ENCODE measurements around the gene MYO1E.

MYO1E gene

GRCh38 chr15:59185725-59186124 is 186.9 kb downstream of the MYO1E start:
- Histone ChIP-seq H3K36me3 (ENCODE audit: low read length) (peaks cover 81% of the 10 kb centered on the region), H3K9ac (ENCODE audit: low read length) (no peak overlapping the region), H3K4me2 (ENCODE audit: low read depth, low read length, poor library complexity, severe bottlenecking) (no peak overlapping the region), H3K79me2 (ENCODE audit: insufficient read depth, low read length) (peaks cover 3% of the 10 kb centered on the region; the same call in 1 of the 2 replicates), H4K20me1 (ENCODE audit: low read depth, low read length) (no peaks in the 10 kb centered on the region), H3F3A (ENCODE audit: insufficient read depth) (peaks cover 20% of the 10 kb centered on the region; the same call in 1 of the 2 replicates), H3K27ac (ENCODE audit: low read depth, low read length) (no peak overlapping the region), H3K9me2 (replicated peaks; ENCODE audit: insufficient read depth, low read length) (no peaks in the 10 kb centered on the region), H2AFZ (ENCODE audit: low read depth, low read length, severe bottlenecking) (no peak overlapping the region), H3K4me3 (ENCODE audit: insufficient read depth, low read length, poor library complexity, severe bottlenecking) (no peak overlapping the region), H3K9me3 (ENCODE audit: insufficient read depth, low read length) (no peaks in the 10 kb centered on the region), H3K27me3 (ENCODE audit: low read length) (no peaks in the 10 kb centered on the region)
- no peak for TF ChIP-seq EZH2phosphoT487 (conservative IDR thresholded peaks at IDR 0.05; ENCODE audit: low read length)
- TF ChIP-seq, protein P1, sequence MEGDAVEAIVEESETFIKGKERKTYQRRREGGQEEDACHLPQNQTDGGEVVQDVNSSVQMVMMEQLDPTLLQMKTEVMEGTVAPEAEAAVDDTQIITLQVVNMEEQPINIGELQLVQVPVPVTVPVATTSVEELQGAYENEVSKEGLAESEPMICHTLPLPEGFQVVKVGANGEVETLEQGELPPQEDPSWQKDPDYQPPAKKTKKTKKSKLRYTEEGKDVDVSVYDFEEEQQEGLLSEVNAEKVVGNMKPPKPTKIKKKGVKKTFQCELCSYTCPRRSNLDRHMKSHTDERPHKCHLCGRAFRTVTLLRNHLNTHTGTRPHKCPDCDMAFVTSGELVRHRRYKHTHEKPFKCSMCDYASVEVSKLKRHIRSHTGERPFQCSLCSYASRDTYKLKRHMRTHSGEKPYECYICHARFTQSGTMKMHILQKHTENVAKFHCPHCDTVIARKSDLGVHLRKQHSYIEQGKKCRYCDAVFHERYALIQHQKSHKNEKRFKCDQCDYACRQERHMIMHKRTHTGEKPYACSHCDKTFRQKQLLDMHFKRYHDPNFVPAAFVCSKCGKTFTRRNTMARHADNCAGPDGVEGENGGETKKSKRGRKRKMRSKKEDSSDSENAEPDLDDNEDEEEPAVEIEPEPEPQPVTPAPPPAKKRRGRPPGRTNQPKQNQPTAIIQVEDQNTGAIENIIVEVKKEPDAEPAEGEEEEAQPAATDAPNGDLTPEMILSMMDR (IDR thresholded peaks at IDR 0.05; ENCODE audit: insufficient read depth, low read length, poor library complexity, severe bottlenecking) = no peak

DNA sequence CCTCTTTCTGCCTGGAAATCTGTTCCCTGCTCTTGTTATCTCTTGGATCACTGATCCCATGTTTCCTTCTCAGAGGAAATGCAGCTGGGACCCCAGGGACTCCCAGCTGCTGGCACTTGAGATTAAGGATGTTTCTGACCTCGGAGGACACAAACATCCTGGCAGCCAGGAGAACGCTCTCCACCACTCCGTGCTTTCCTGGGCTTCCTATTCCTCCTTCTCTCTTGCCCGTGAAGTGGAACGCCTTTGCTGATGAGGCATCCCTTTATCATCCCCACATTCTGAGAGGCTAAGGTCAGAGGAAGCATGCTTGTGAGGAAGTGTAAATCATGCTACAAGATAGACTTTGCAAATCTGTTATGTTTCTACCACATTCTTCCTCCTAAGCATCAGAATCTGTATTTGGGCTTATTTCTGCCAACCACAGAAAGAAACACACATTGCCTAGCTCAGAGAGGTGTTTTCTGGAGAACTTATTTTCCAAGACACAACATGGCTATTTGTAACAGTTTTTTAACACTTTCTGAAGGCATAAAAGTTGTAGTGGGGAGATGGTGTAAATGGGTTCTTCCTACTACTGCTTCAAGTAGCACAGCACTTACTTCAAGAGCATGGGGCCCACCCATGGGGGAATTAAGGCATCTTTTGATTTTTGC is 191.6 kb downstream of the MYO1E start:
- Histone ChIP-seq H3K9me3 (ENCODE audit: insufficient read depth, low read length) (no peaks in the 10 kb centered on the region), H3K27me3 (ENCODE audit: low read length) (no peaks in the 10 kb centered on the region), H3K9me2 (replicated peaks; ENCODE audit: insufficient read depth, low read length) (no peaks in the 10 kb centered on the region), H3K36me3 (ENCODE audit: low read length) (peaks cover 73% of the 10 kb centered on the region), H3K79me2 (ENCODE audit: insufficient read depth, low read length) (peaks cover 2% of the 10 kb centered on the region; the same call in 1 of the 2 replicates), H3F3A (ENCODE audit: insufficient read depth) (peaks cover 18% of the 10 kb centered on the region), H3K4me3 (ENCODE audit: insufficient read depth, low read length, poor library complexity, severe bottlenecking) (no peak overlapping the region), H4K20me1 (ENCODE audit: low read depth, low read length) (no peaks in the 10 kb centered on the region), H3K9ac (ENCODE audit: low read length) (no peak overlapping the region), H3K4me2 (ENCODE audit: low read depth, low read length, poor library complexity, severe bottlenecking) (no peak overlapping the region), H2AFZ (ENCODE audit: low read depth, low read length, severe bottlenecking) (no peak overlapping the region), H3K27ac (ENCODE audit: low read depth, low read length) (no peak overlapping the region)
- no peak for TF ChIP-seq EZH2phosphoT487 (conservative IDR thresholded peaks at IDR 0.05; ENCODE audit: low read length)
- TF ChIP-seq, protein P1 (IDR thresholded peaks at IDR 0.05; ENCODE audit: insufficient read depth, low read length, poor library complexity, severe bottlenecking) = no peak

- Histone ChIP-seq H3K9me2 (replicated peaks; ENCODE audit: insufficient read depth, low read length) (no peaks in the 10 kb centered on the region), H3K4me3 (ENCODE audit: insufficient read depth, low read length, poor library complexity, severe bottlenecking) (no peak overlapping the region), H3K79me2 (ENCODE audit: insufficient read depth, low read length) (no peaks in the 10 kb centered on the region), H2AFZ (ENCODE audit: low read depth, low read length, severe bottlenecking) (no peak overlapping the region), H3K27me3 (ENCODE audit: low read length) (no peaks in the 10 kb centered on the region), H3K4me2 (ENCODE audit: low read depth, low read length, poor library complexity, severe bottlenecking) (no peak overlapping the region), H3K27ac (ENCODE audit: low read depth, low read length) (no peak overlapping the region), H3K36me3 (ENCODE audit: low read length) (peaks cover 74% of the 10 kb centered on the region), H3F3A (ENCODE audit: insufficient read depth) (peaks cover 16% of the 10 kb centered on the region), H3K9me3 (ENCODE audit: insufficient read depth, low read length) (no peaks in the 10 kb centered on the region), H3K9ac (ENCODE audit: low read length) (no peak overlapping the region), H4K20me1 (ENCODE audit: low read depth, low read length) (no peaks in the 10 kb centered on the region)
- TF ChIP-seq, protein P1 (IDR thresholded peaks at IDR 0.05; ENCODE audit: insufficient read depth, low read length, poor library complexity, severe bottlenecking) = no peak
- no peak for TF ChIP-seq EZH2phosphoT487 (conservative IDR thresholded peaks at IDR 0.05; ENCODE audit: low read length)
Measured at GRCh38 chr15:59179717-59180116, 193.0 kb downstream of the MYO1E start.
